H1 (cell line): ENCODE results near the gene NCK2.

ENCODE experiments used
- ATF2 ChIP-seq: IDR thresholded peaks from 2 replicates; pipeline ENCODE4 v1.6.1; 2012; ENCODE audit warnings: low read length, inconsistent platforms
- ATF3 ChIP-seq: IDR thresholded peaks from 2 replicates; pipeline ENCODE4 v1.6.1; 2011; ENCODE audit warnings: low read depth, mild to moderate bottlenecking, low read length; ENCODE audit not compliant: insufficient read depth
- BACH1 ChIP-seq: IDR thresholded peaks from 2 replicates; pipeline ENCODE4 v1.6.1; 2012; ENCODE audit warnings: low read length, improper control_type of control experiment
- CHD1 ChIP-seq: IDR thresholded peaks from 2 replicates; pipeline ENCODE4 v1.6.1; 2012; ENCODE audit warnings: low read depth, low read length, improper control_type of control experiment
- CREB1 ChIP-seq: IDR thresholded peaks from 2 replicates; pipeline ENCODE4 v1.6.1; 2012; ENCODE audit warnings: inconsistent platforms
- CTCF ChIP-seq, 3 experiments: IDR thresholded peaks; 1 replicate in 2 of 3; 2 replicates in 1 of 3; pipeline versions ENCODE4 v1.5.1 to v1.6.1; 2011; ENCODE audit warnings: low read length in 3 of 3, mild to moderate bottlenecking in 3 of 3, inconsistent platforms in 2 of 3, low read depth in 1 of 3, moderate library complexity in 1 of 3; ENCODE audit not compliant: insufficient read depth in 1 of 3; ENCODE audit errors: control extremely low read depth in 1 of 3
- EP300 ChIP-seq, 2 experiments: IDR thresholded peaks; 1 replicate in 1 of 2; 2 replicates in 1 of 2; pipeline ENCODE4 v1.6.1; 2011 to 2012; ENCODE audit warnings: low read depth in 2 of 2, low read length in 2 of 2, mild to moderate bottlenecking in 2 of 2, borderline replicate concordance in 1 of 2, inconsistent platforms in 1 of 2, moderate library complexity in 1 of 2
- EZH2 ChIP-seq: fragments of 200-600 bp; sonication (generic); IDR thresholded peaks from 2 replicates; pipeline ENCODE4 v1.7.1; 2012; ENCODE audit warnings: low read depth, mild to moderate bottlenecking, moderate library complexity, low read length, inconsistent platforms; ENCODE audit not compliant: severe bottlenecking
- POLR2A ChIP-seq, 2 experiments: IDR thresholded peaks; 1 replicate in 1 of 2; 2 replicates in 1 of 2; pipeline ENCODE4 v1.6.1; 2011; ENCODE audit warnings: low read depth in 2 of 2, low read length in 2 of 2, mild to moderate bottlenecking in 2 of 2; ENCODE audit errors: control extremely low read depth in 1 of 2
- POLR2AphosphoS5 ChIP-seq: IDR thresholded peaks from 2 replicates; pipeline ENCODE4 v1.6.1; 2011; ENCODE audit warnings: low read depth, low read length
- RFX5 ChIP-seq: IDR thresholded peaks from 2 replicates; pipeline ENCODE4 v1.6.1; 2011; ENCODE audit warnings: low read depth, low read length, improper control_type of control experiment, borderline replicate concordance
- SP1 ChIP-seq: IDR thresholded peaks from 2 replicates; pipeline ENCODE4 v1.6.1; 2011; ENCODE audit warnings: low read depth, low read length
- TBP ChIP-seq: IDR thresholded peaks from 2 replicates; pipeline ENCODE4 v1.6.1; 2011; ENCODE audit warnings: low read depth, low read length, improper control_type of control experiment
- YY1 ChIP-seq: IDR thresholded peaks from 2 replicates; pipeline ENCODE4 v1.6.1; 2011; ENCODE audit warnings: low read depth, mild to moderate bottlenecking, low read length

GRCh38 chr2:105741174-105741573 is 3.5 kb upstream of the NCK2 start:
- TF ChIP-seq EP300 (IDR thresholded peaks at IDR 0.05; ENCODE audit: borderline replicate concordance in 1 of 2, low read depth in 2 of 2, low read length in 2 of 2) (no peak), CREB1 (no peak), CTCF (IDR thresholded peaks at IDR 0.05; ENCODE audit: control extremely low read depth in 1 of 3, insufficient read depth in 1 of 3, low read depth in 1 of 3, low read length in 3 of 3) (no peak), RFX5 (no peak), BACH1 (no peak), CHD1 (no peak), ATF3 (no peak), POLR2AphosphoS5 (no peak), POLR2A (IDR thresholded peaks at IDR 0.05; ENCODE audit: control extremely low read depth in 1 of 2, low read depth in 2 of 2, low read length in 2 of 2) (no peak), SP1 (no peak), TBP (no peak), YY1 (no peak), EZH2 (no peak), ATF2 (no peak)
